HCT116 (cell line): ENCODE data around the gene EVL. TPM values are rescaled to one million over a fixed set of nuclear protein-coding genes. Genes with fewer than 3 reads are reported as not detected.

ENCODE experiments used
- ATAC-seq: fragments of 200-7000 bp; cut with Tn5 transposase; 2 replicates; pipeline ENCODE4 v1.9.1; 2020; ENCODE audit warnings: mild to moderate bottlenecking, moderate library complexity
- BruUV-seq: library from RNA; stranded (reverse); fragments of 400-500 nt; replicated peaks from 2 replicates; lab custom pipeline; 2021; lab: Mats Ljungman, UMichigan
- CTCF ChIA-PET: fragments of 300-600 bp; sonication (Branson Sonifier 250); formaldehyde crosslinking; loops from one replicate; lab custom pipeline; 2021; ENCODE audit warnings: antibody characterized with exemption; lab: Charles Lee
- POLR2A ChIA-PET: fragments of 300-600, 350-600 bp; sonication (Branson Sonifier 250); formaldehyde crosslinking; loops from one replicate; lab custom pipeline; 2021; ENCODE audit warnings: antibody characterized with exemption; lab: Charles Lee
- RAD21 ChIA-PET, 2 experiments: fragments of 300-600 bp; sonication (Branson Sonifier 250); formaldehyde crosslinking; loops; one replicate each; lab custom pipeline; 2023; ENCODE audit warnings: low total read pairs in 2 of 2; ENCODE audit not compliant: uncharacterized antibody in 2 of 2, unreplicated experiment in 2 of 2, low non-redundant PET in 1 of 2; lab: Charles Lee
- DNase-seq: peaks from one replicate; pipeline ENCODE4 v3.0.0-alpha.2; 2010; ENCODE audit warnings: low read depth, low spot score
- H2AFZ ChIP-seq: fragments of 200-600 bp; shearing (Covaris generic), sonication (generic); 2 replicates; pipeline ENCODE4 v1.6.1; 2017; ENCODE audit warnings: low read depth, mixed run types, mixed read lengths, antibody characterized with exemption, low read length; ENCODE audit not compliant: poor library complexity, severe bottlenecking
- H3K27ac ChIP-seq: 2 replicates; pipeline ENCODE4 v1.5.1; 2012; ENCODE audit warnings: low read depth, low read length
- H3K27me3 ChIP-seq: fragments of 200-600 bp; sonication (generic); 2 replicates; pipeline ENCODE4 v1.6.1; 2016; ENCODE audit warnings: mixed run types, low read length, mixed read lengths; ENCODE audit not compliant: insufficient read depth
- H3K36me3 ChIP-seq, 2 experiments: fragments of 200-500 bp in 1 of 2; fragments of 200-600 bp in 1 of 2; sonication (Bioruptor generic) in 1 of 2; sonication (generic) in 1 of 2; 2 replicates each; pipeline versions ENCODE4 v1.5.1 to v1.6.1; 2014 to 2016; ENCODE audit warnings: low read length in 2 of 2, inconsistent platforms in 1 of 2, mixed read lengths in 1 of 2, mixed run types in 1 of 2; ENCODE audit not compliant: insufficient read depth in 2 of 2, control insufficient read depth in 1 of 2
- H3K4me1 ChIP-seq, 2 experiments: fragments of 200-600 bp in 1 of 2; sonication (generic) in 1 of 2; 2 replicates each; pipeline versions ENCODE4 v1.5.1 to v1.6.1; 2012 to 2017; ENCODE audit warnings: low read length in 2 of 2, inconsistent platforms in 1 of 2, mild to moderate bottlenecking in 1 of 2, mixed read lengths in 1 of 2, mixed run types in 1 of 2, moderate library complexity in 1 of 2; ENCODE audit not compliant: insufficient read depth in 2 of 2, control insufficient read depth in 1 of 2
- H3K4me2 ChIP-seq: fragments of 200-600 bp; sonication (generic); 2 replicates; pipeline ENCODE4 v1.6.1; 2017; ENCODE audit warnings: mixed run types, low read length, mixed read lengths
- H3K4me3 ChIP-seq, 2 experiments: fragments of 200-600 bp in 1 of 2; sonication (generic) in 1 of 2; replicated peaks in 1 of 2; 2 replicates each; pipeline ENCODE4 v1.5.1; 2011 to 2016; ENCODE audit warnings: low read length in 2 of 2, control low read depth in 1 of 2, low read depth in 1 of 2, mild to moderate bottlenecking in 1 of 2, mixed read lengths in 1 of 2, mixed run types in 1 of 2
- H3K79me2 ChIP-seq: fragments of 200-600 bp; sonication (generic); 2 replicates; pipeline ENCODE4 v1.6.1; 2017; ENCODE audit warnings: mild to moderate bottlenecking, mixed run types, low read length, moderate library complexity, mixed read lengths; ENCODE audit not compliant: insufficient read depth
- H3K9ac ChIP-seq: fragments of 200-600 bp; sonication (generic); 2 replicates; pipeline ENCODE4 v1.6.1; 2016; ENCODE audit warnings: low read length, mixed read lengths
- H3K9me2 ChIP-seq: fragments of 200-600 bp; sonication (generic), shearing (Covaris generic); 2 replicates; pipeline ENCODE4 v1.6.1; 2017; ENCODE audit warnings: mixed run types, mild to moderate bottlenecking, moderate library complexity; ENCODE audit not compliant: insufficient read depth
- H3K9me3 ChIP-seq, 2 experiments: fragments of 200-500 bp in 1 of 2; fragments of 200-600 bp in 1 of 2; sonication (Bioruptor generic) in 1 of 2; sonication (generic) in 1 of 2; 2 replicates each; pipeline ENCODE4 v1.6.1; 2014 to 2017; ENCODE audit warnings: low read length in 2 of 2, mixed read lengths in 2 of 2, inconsistent platforms in 1 of 2, low read depth in 1 of 2, mild to moderate bottlenecking in 1 of 2, mixed run types in 1 of 2, moderate library complexity in 1 of 2; ENCODE audit not compliant: control insufficient read depth in 1 of 2, insufficient read depth in 1 of 2
- H4K20me1 ChIP-seq: fragments of 200-600 bp; sonication (generic), shearing (Covaris generic); 2 replicates; pipeline ENCODE4 v1.6.1; 2017; ENCODE audit warnings: mixed run types, mild to moderate bottlenecking, moderate library complexity; ENCODE audit not compliant: insufficient read depth
- CEBPB ChIP-seq: IDR thresholded peaks from 2 replicates; pipeline ENCODE4 v1.6.1; 2012; ENCODE audit warnings: low read depth
- ELF1 ChIP-seq: IDR thresholded peaks from 2 replicates; pipeline ENCODE4 v1.6.1; 2012; ENCODE audit warnings: low read depth, borderline replicate concordance
- POLR2A ChIP-seq: IDR thresholded peaks from 2 replicates; pipeline ENCODE4 v1.7.0; 2011; ENCODE audit warnings: borderline replicate concordance; ENCODE audit not compliant: insufficient read depth, insufficient read length; ENCODE audit errors: extremely low read depth
- RAD21 ChIP-seq: IDR thresholded peaks from 2 replicates; pipeline ENCODE4 v1.6.1; 2012; ENCODE audit warnings: low read depth, mild to moderate bottlenecking
- SIN3A ChIP-seq: IDR thresholded peaks from 2 replicates; pipeline ENCODE4 v1.6.1; 2012; ENCODE audit warnings: low read depth
- SP1 ChIP-seq: IDR thresholded peaks from 2 replicates; pipeline ENCODE4 v1.6.1; 2012; ENCODE audit warnings: low read depth
- SRF ChIP-seq: IDR thresholded peaks from 2 replicates; pipeline ENCODE4 v1.6.1; 2012; ENCODE audit warnings: low read depth
- TCF7L2 ChIP-seq: IDR thresholded peaks from 2 replicates; pipeline ENCODE4 v1.7.0; 2011; ENCODE audit warnings: borderline replicate concordance, inconsistent platforms; ENCODE audit not compliant: insufficient read depth, insufficient read length; ENCODE audit errors: extremely low read depth
- YY1 ChIP-seq: IDR thresholded peaks from 2 replicates; pipeline ENCODE4 v1.6.1; 2011; ENCODE audit warnings: low read length, low read depth, moderate library complexity, mild to moderate bottlenecking; ENCODE audit not compliant: insufficient replicate concordance; ENCODE audit errors: extremely low read depth
- ZFX ChIP-seq: fragments of 450-650 bp; IDR thresholded peaks from 2 replicates; pipeline ENCODE4 v1.6.1; 2017
- ZNF274 ChIP-seq: fragments of 200-500 bp; sonication (Bioruptor generic); IDR thresholded peaks from 2 replicates; pipeline ENCODE4 v1.6.1; 2014; ENCODE audit warnings: mild to moderate bottlenecking, low read depth, low read length, inconsistent platforms
- intact Hi-C: fragments of 100-400 bp; cut with micrococcal nuclease; formaldehyde crosslinking; loops from 2 replicates; pipeline ENCODE4 v1.10.0; 2022
- total RNA-seq: library from RNA; stranded (reverse); gene quantifications from one replicate; pipeline ENCODE4 v1.2.1, GENCODE V29; 2021; ENCODE audit not compliant: unreplicated experiment
- TF ChIP-seq, protein P1 (sequence below): IDR thresholded peaks from 2 replicates; pipeline ENCODE4 v1.6.1; 2012; ENCODE audit warnings: low read depth
- TF ChIP-seq, protein P2 (sequence below): IDR thresholded peaks from 2 replicates; pipeline ENCODE4 v1.6.1; 2011; ENCODE audit warnings: mild to moderate bottlenecking, low read length, moderate library complexity; ENCODE audit not compliant: insufficient replicate concordance; ENCODE audit errors: extremely low read depth
- TF ChIP-seq, protein P3 (sequence below), 3 experiments: fragments of 200-600 bp in 1 of 3; sonication (generic) in 1 of 3; IDR thresholded peaks in 2 of 3; conservative IDR thresholded peaks in 1 of 3; 2 replicates each; pipeline ENCODE4 v1.5.1; 2012 to 2017; ENCODE audit warnings: low read depth in 2 of 3, low read length in 2 of 3, antibody characterized with exemption in 1 of 3, borderline replicate concordance in 1 of 3, control low read depth in 1 of 3, mild to moderate bottlenecking in 1 of 3, mixed read lengths in 1 of 3, mixed run types in 1 of 3, moderate library complexity in 1 of 3; ENCODE audit not compliant: insufficient read depth in 1 of 3

The EVL gene
- total RNA-seq, 1 experiment from 2014 or later = 19.9 TPM

DNA sequence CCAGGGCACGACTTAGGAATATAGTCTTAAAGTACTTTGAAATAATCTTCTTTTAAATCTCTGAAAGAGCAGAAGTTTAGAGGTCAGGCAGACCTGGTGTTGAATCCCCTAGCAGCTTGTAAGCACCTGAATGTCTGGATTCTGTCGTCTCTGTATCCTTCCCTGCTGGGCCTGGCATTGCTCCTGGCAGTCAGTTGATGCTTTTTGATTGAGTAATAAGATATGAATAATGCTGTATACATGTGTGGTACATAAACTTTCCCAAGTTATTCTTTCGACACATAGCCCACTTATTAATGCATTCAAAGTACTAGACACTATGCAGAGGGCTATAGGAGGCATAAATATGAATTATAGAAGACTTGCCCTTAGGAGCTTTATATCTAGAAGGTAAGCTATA lies 31.4 kb downstream of the EVL start (continued):
- TF ChIP-seq, protein P1, sequence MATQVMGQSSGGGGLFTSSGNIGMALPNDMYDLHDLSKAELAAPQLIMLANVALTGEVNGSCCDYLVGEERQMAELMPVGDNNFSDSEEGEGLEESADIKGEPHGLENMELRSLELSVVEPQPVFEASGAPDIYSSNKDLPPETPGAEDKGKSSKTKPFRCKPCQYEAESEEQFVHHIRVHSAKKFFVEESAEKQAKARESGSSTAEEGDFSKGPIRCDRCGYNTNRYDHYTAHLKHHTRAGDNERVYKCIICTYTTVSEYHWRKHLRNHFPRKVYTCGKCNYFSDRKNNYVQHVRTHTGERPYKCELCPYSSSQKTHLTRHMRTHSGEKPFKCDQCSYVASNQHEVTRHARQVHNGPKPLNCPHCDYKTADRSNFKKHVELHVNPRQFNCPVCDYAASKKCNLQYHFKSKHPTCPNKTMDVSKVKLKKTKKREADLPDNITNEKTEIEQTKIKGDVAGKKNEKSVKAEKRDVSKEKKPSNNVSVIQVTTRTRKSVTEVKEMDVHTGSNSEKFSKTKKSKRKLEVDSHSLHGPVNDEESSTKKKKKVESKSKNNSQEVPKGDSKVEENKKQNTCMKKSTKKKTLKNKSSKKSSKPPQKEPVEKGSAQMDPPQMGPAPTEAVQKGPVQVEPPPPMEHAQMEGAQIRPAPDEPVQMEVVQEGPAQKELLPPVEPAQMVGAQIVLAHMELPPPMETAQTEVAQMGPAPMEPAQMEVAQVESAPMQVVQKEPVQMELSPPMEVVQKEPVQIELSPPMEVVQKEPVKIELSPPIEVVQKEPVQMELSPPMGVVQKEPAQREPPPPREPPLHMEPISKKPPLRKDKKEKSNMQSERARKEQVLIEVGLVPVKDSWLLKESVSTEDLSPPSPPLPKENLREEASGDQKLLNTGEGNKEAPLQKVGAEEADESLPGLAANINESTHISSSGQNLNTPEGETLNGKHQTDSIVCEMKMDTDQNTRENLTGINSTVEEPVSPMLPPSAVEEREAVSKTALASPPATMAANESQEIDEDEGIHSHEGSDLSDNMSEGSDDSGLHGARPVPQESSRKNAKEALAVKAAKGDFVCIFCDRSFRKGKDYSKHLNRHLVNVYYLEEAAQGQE = no peak
- TF ChIP-seq, protein P2, sequence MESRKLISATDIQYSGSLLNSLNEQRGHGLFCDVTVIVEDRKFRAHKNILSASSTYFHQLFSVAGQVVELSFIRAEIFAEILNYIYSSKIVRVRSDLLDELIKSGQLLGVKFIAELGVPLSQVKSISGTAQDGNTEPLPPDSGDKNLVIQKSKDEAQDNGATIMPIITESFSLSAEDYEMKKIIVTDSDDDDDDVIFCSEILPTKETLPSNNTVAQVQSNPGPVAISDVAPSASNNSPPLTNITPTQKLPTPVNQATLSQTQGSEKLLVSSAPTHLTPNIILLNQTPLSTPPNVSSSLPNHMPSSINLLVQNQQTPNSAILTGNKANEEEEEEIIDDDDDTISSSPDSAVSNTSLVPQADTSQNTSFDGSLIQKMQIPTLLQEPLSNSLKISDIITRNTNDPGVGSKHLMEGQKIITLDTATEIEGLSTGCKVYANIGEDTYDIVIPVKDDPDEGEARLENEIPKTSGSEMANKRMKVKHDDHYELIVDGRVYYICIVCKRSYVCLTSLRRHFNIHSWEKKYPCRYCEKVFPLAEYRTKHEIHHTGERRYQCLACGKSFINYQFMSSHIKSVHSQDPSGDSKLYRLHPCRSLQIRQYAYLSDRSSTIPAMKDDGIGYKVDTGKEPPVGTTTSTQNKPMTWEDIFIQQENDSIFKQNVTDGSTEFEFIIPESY = no peak
- TF ChIP-seq POLR2A = no peak
- no peak for TF ChIP-seq SIN3A
- TF ChIP-seq ZFX = no peak

DNA sequence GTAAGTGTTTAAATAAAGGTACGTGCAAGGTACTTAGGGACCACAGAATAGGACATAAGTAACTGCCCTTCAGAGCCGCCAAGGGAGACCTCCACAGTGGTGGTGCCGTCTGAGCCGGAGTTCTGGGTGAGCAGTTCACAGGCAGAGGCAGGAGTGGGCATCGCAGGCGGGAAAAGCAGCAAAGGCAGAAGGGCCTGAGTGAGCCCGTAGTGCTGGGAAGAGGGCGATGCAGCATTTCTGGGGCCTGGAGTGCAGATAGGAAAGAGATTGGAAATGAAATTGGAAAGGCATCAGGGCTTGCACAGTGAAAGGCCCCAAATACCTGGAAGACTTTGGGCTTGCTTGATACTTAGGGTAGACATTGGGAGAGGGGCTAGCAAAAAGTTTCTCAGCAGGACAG lies 32.9 kb downstream of the EVL start:
- BruUV-seq = no TSS peak
- ChIA-PET POLR2A (no interaction called here), RAD21 (no interaction called here), CTCF (no interaction called here)
- Histone ChIP-seq H2AFZ (no peak overlapping the region), H3K27ac (no peak overlapping the region), H3K4me1 (no peaks in the 10 kb centered on the region), H3K4me3 (no peak overlapping the region), H4K20me1 (no peaks in the 10 kb centered on the region), H3K79me2 (no peaks in the 10 kb centered on the region), H3K9ac (no peak overlapping the region), H3K9me3 (no peaks in the 10 kb centered on the region), H3K4me2 (no peak overlapping the region), H3K9me2 (no peaks in the 10 kb centered on the region), H3K27me3 (no peaks in the 10 kb centered on the region), H3K36me3 (no peaks in the 10 kb centered on the region)
- intact Hi-C loops = no loop called here
- DNase-seq (no peak), ATAC-seq (no peak)
- TF ChIP-seq ZNF274 (no peak), TCF7L2 (no peak), RAD21 (no peak), CEBPB (no peak), SRF (no peak), ELF1 (no peak), SP1 (no peak), YY1 (no peak)
- TF ChIP-seq, protein P1 = no peak
- TF ChIP-seq, protein P3, sequence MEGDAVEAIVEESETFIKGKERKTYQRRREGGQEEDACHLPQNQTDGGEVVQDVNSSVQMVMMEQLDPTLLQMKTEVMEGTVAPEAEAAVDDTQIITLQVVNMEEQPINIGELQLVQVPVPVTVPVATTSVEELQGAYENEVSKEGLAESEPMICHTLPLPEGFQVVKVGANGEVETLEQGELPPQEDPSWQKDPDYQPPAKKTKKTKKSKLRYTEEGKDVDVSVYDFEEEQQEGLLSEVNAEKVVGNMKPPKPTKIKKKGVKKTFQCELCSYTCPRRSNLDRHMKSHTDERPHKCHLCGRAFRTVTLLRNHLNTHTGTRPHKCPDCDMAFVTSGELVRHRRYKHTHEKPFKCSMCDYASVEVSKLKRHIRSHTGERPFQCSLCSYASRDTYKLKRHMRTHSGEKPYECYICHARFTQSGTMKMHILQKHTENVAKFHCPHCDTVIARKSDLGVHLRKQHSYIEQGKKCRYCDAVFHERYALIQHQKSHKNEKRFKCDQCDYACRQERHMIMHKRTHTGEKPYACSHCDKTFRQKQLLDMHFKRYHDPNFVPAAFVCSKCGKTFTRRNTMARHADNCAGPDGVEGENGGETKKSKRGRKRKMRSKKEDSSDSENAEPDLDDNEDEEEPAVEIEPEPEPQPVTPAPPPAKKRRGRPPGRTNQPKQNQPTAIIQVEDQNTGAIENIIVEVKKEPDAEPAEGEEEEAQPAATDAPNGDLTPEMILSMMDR (IDR thresholded peaks at IDR 0.05 in 2 of 3, conservative IDR thresholded peaks at IDR 0.05 in 1 of 3; ENCODE audit: borderline replicate concordance in 1 of 3, insufficient read depth in 1 of 3, low read depth in 2 of 3, low read length in 2 of 3) = no peak
